GM18502 (cell line): ENCODE results near the gene HPRT1.

Experiments
- ATAC-seq: cut with Tn5 transposase; IDR thresholded peaks from one replicate; pipeline ENCODE4 v1.9.1; 2021; ENCODE audit warnings: mild to moderate bottlenecking; ENCODE audit not compliant: unreplicated experiment, poor library complexity

HPRT1 gene

DNA sequence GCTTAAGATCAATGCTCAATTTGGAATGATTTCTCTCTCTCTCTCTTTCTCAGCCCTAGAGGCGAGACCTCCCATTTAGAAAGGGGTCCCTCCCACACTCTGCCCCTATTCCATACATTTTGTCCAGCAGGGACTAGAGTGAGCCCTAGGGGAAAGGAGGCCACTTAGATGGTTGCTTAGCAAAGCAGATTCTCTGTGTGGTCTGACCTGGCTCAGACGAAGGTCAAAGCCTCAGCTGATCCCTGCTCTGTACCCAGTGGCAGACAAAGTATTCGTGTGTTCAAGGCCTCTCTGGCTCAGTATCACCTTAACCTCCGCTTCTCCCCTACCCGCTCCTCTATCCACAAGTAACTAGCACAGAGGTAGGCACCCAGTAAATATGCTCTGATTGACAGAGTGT, 78.4 kb downstream of the HPRT1 start:
- no peak for ATAC-seq

GRCh38 chrX:134541906-134542305, 81.9 kb downstream of the HPRT1 start:
- ATAC-seq = no peak

- ATAC-seq = peak; percentile 69
Observed at GRCh38 chrX:134542485-134542884, 82.5 kb downstream of the HPRT1 start.

DNA sequence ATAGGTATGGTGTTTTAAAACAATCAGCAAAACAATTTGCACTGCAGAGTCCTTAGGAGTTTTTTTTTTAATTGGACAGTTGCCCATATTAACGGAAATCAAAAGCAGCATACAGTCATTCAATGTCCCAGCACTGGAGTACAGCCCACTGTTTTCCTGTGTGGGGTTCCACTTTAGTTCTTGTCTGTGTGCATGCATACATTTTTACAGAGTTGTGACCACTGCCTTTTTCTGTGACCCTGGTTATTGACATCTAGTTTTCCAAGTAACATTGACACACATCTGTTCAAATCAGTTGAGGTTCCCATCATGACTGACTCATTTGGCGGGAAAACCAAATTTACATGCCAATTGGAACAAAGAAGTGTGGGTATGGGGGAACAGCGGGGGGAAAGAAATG, 83.3 kb downstream of the HPRT1 start:
- no peak for ATAC-seq

DNA sequence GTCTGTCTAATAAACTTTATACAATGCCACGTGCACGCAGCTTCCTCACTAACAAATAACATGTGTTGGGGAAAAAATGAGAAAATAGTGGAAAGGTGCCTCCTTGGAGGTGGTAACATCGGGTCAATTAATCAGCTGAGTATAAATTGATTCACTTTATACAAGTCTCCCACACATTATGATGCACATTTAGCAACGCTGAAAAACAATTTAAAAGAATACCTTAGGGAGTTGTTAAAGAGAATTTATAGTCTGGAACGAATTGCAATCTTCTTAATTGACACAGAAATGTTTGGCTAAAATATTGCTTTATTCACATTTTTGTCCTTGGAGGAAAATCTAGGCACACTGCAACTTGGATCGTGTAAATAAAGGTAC, 84.2 kb downstream of the HPRT1 start:
- no peak for ATAC-seq

GRCh38 chrX:134544513-134545151, 84.7 kb downstream of the HPRT1 start:
- no peak for ATAC-seq

- ATAC-seq = no peak
Observed at GRCh38 chrX:134545510-134545909, 85.5 kb downstream of the HPRT1 start.

DNA sequence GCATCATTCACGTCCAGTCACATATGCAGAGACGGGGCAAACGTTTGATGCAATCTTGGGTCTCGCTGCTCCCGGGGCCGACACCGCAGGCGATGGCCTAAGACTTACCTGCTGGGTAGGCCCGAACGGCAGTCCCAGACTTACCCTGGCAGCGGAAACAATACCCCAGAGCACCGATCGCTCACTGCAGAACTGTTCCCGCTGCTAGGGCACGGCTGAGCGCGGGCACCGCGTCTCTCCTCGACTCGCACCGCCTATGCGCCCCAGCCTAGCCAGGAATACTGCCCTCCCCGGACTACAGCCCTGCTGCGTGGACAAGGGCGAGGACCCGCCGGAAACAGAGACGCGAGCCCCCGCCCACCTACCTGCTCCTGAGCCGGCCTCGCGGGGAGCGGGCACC, 86.2 kb downstream of the HPRT1 start:
- no peak for ATAC-seq

GRCh38 chrX:134547047-134547679, 87.2 kb downstream of the HPRT1 start:
- no peak for ATAC-seq

DNA sequence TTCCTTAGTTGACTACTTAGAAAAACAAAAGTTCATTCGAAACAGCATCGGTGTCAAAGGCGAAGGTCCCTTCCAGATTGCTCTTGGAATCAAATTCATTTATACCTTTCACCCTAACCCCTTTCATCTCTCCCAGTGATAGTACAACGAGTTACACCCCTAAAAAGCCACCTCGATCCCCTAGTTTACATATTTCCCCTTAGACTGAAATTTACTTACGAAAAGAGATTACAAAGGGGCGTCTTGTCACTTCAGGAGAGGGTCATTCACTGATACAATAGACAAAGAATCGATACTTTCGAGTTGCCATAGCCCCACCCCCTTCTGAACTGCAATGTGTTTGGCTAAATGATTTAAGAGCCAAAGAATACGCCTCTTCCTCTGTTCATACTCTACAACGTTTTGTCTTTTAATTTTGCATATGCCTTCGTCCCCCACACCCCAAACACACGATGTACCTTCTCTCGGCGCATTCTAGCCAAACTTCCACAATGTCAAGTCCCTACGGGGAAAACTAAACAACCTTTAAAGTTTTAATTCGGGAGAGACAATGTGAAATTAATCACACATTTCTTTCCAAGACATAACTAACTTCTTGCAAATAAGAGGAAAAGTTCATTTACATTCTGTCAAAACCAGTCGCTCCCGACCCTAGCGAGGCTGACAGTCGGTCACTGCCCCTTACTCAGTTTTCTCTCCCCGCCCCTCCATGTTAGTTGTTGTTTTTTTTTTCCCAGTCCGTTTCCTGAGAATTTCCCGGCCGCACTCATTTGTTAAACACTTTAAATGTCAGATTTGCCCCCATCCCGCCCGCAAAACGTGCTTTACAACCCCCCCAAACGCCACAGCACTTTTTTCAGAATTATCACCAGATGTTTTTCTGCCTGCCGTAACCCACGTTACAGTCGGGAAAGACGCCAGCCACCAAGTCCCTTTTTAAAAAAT, 88.6 kb downstream of the HPRT1 start:
- ATAC-seq = peak; percentile 35
